T follicular helper cell (primary cell): Measurements from ENCODE around the gene DDX31.

ENCODE experiments used
- DNase-seq: peaks from one replicate; pipeline ENCODE4 v3.0.0-alpha.2; 2020; ENCODE audit warnings: low read depth

DDX31 gene

DNA sequence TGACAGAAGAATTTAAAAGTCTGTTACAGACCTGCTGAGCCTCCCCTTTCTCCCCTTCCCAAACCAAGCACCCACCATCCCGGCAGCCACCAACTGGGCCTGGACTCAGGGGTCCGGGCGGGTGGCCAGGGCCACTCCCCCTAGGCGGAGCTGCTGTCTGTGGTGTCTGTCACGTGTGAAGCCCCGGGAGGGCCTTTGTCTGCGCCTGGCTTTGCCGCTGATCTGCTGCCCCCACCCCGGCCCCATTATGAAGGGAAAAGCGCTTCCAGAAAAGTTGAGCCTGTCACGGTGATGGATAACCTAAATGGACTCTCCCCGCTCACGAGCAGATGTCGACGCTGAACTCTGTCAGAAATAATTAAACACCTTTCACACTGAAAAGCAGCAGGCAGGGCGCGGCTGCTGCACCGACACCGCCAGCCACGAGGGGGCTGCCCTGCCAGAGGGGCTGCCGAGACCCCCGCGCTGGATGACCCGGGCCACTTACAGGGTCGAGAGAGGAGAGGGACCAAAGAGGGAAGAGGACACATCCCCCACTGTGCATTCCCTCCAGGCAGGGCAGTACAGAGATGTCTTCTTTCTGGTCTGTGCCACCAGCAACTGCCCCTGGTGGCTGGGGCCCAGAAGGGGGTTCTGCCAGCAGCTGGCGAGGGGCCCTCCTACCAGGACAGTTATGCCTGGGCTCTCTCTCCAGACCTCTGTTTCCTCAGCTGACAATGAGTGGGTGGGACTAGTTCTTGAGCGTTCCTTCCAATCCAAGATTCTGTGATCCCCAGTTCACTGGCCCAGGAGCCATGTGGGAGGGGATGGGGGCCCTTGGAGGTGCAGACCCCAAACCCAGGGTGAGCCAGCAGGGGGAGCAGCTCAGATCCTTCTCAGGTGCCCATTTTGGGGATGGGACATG is 123.4 kb downstream of the DDX31 start:
- DNase-seq = no peak

DNA sequence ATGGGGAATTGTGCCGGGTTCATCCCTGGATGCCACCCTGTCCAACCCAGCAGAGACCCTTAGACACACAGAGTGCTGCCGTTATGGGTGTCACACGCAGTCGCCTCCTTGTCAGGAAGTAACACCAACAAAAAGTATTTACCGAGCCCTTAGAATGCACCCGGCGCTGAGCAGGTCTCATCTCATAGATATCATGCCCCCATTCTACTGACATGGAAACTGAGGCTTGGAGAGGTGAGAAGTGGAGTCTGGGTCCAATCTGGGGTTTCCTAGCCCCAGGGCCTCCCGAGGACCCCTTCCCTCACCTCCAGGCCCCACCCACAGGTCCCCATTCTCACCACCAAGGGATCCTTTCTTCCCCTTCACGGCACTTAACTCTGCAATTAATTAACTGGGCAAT is 124.2 kb downstream of the DDX31 start:
- DNase-seq = no peak

DNA sequence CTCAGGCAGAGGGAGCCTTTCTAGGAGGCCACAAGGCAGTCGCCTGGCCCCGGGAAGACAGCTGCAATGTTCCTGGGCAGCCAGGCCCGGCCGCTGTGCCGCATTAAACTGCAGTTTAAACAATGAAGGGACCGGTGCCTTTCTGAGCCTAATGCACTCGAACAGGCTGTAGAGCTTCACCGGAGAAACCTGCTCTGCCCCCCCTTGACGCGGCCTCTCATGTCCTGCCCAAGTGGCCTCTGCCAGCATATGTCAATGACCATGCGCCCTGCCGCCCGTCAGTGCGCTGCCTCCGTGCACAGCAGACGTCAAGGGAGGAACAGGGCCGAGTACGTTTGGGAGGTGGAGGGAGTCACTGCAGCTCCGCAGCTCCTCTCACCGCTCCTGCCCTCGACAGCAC is 125.8 kb downstream of the DDX31 start:
- DNase-seq = no peak

DNA sequence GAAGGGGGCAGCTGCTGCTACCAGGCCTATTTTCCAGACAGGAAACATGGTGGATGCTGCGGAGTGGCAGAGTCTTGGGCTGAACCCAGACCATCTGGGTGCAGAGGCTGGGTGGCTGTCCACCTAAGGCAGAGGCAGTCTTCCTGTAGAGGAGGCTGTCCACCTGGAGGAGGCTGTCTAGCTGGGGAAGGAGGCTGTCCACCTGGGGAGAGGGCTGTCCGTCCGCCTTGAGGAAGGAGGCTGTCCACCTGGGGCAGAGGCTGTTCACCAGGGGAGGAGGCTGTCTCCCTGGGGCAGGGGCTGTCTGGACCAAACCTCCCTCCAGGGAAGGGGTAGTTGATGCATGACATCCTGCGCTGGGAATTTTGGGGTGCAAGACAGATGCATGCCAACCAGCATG is 126.5 kb downstream of the DDX31 start:
- no peak for DNase-seq
